ENCODE measurements around the gene GLCE.
"Not testable (repeated sequence)": the region's sequence is repeated elsewhere in the genome, so short reads cannot be mapped to it uniquely, and the experiment has no call there.

The GLCE gene

DNA sequence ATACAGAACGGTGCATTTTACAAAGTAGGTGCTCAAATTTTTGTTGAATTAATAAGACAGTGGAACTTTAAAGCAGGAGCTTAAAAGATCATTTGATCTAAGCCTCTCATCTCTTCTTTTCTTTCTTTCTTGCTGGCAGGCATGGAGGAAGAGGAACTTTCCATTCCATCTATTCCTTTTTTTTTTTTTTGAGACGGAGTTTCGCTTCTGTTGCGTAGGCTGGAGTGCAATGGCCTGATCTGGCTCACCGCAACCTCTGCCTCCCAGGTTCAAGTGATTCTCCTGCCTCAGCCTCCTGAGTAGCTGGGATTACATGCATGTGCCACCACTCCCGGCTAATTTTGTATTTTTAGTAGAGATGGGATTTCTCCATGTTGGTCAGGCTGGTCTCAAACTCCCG is 7.9 kb downstream of the GLCE start:
- not testable (repeated sequence) for H3K79me1 ChIP-seq (ENCODE audit: low read depth, low read length); H3K4me3 ChIP-seq (ENCODE audit: low read length in 2 of 2); H3K18ac ChIP-seq (ENCODE audit: low read length); H3K14ac ChIP-seq (ENCODE audit: low read length); H2BK5ac ChIP-seq (ENCODE audit: low read length); H3K4me1 ChIP-seq (ENCODE audit: control insufficient read depth in 2 of 2, insufficient read depth in 1 of 2, low read depth in 1 of 2, low read length in 2 of 2); H3K27ac ChIP-seq (replicated peaks; ENCODE audit: low read length); H2BK15ac ChIP-seq (ENCODE audit: low read length); H2BK12ac ChIP-seq (ENCODE audit: low read length); H4K8ac ChIP-seq (ENCODE audit: low read depth, low read length); H3K9me3 ChIP-seq (replicated peaks in 1 of 2; ENCODE audit: control insufficient read depth in 2 of 2, insufficient read depth in 1 of 2, low read depth in 1 of 2, low read length in 2 of 2); H2AFZ ChIP-seq (ENCODE audit: low read length); H3K27me3 ChIP-seq (ENCODE audit: control insufficient read depth in 3 of 3, insufficient read depth in 3 of 3, low read depth in 1 of 3, low read length in 3 of 3); H2BK120ac ChIP-seq (ENCODE audit: low read depth, low read length); DNase-seq (ENCODE audit: low spot score); H2AK5ac ChIP-seq (ENCODE audit: low read depth, low read length); H3K4me2 ChIP-seq (ENCODE audit: insufficient read depth, low read length, poor library complexity, severe bottlenecking); H3K36me3 ChIP-seq (replicated peaks in 1 of 2; ENCODE audit: control insufficient read depth in 2 of 2, insufficient read depth in 2 of 2, low read length in 2 of 2); H3K9ac ChIP-seq (ENCODE audit: low read depth, low read length, poor library complexity); H3K23ac ChIP-seq (ENCODE audit: low read depth, low read length, poor library complexity); H4K91ac ChIP-seq (ENCODE audit: low read depth, low read length, poor library complexity); H3K4ac ChIP-seq (ENCODE audit: low read length)
- no CpG with 5 or more reads among the region's 7 CpGs for WGBS, 2 donors (ENCODE audit: extremely low coverage in 2 of 2, insufficient read length in 2 of 2, insufficient replicate concordance in 1 of 2)

DNA sequence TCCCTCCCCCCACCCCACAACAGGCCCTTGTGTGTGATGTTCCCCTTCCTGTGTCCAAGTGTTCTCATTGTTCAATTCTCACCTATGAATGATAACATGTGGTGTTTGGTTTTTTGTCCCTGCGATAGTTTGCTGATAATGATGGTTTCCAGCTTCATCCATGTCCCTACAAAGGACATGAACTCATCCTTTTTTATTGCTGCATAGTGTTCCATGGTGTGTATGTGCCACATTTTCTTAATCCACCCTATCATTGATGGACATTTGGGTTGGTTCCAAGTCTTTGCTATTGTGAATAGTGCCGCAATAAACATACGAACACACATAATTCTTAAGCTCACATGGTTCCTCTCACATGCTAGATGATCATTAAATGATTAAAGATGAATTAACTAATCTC is 9.1 kb downstream of the GLCE start:
- not testable (repeated sequence) for H3K9ac ChIP-seq (ENCODE audit: low read depth, low read length, poor library complexity); H3K18ac ChIP-seq (ENCODE audit: low read length); H3K4me3 ChIP-seq (ENCODE audit: low read length in 2 of 2); H4K91ac ChIP-seq (ENCODE audit: low read depth, low read length, poor library complexity); H2AK5ac ChIP-seq (ENCODE audit: low read depth, low read length); H2BK120ac ChIP-seq (ENCODE audit: low read depth, low read length); H3K23ac ChIP-seq (ENCODE audit: low read depth, low read length, poor library complexity); H3K4ac ChIP-seq (ENCODE audit: low read length); H3K4me1 ChIP-seq (ENCODE audit: control insufficient read depth in 2 of 2, insufficient read depth in 1 of 2, low read depth in 1 of 2, low read length in 2 of 2); DNase-seq (ENCODE audit: low spot score); H2AFZ ChIP-seq (ENCODE audit: low read length); H2BK15ac ChIP-seq (ENCODE audit: low read length); H2BK5ac ChIP-seq (ENCODE audit: low read length); H3K14ac ChIP-seq (ENCODE audit: low read length); H2BK12ac ChIP-seq (ENCODE audit: low read length); H3K4me2 ChIP-seq (ENCODE audit: insufficient read depth, low read length, poor library complexity, severe bottlenecking); H3K9me3 ChIP-seq (replicated peaks in 1 of 2; ENCODE audit: control insufficient read depth in 2 of 2, insufficient read depth in 1 of 2, low read depth in 1 of 2, low read length in 2 of 2); H3K27me3 ChIP-seq (ENCODE audit: control insufficient read depth in 3 of 3, insufficient read depth in 3 of 3, low read depth in 1 of 3, low read length in 3 of 3); H3K79me1 ChIP-seq (ENCODE audit: low read depth, low read length); H4K8ac ChIP-seq (ENCODE audit: low read depth, low read length); H3K36me3 ChIP-seq (replicated peaks in 1 of 2; ENCODE audit: control insufficient read depth in 2 of 2, insufficient read depth in 2 of 2, low read length in 2 of 2); H3K27ac ChIP-seq (replicated peaks; ENCODE audit: low read length)
- no CpG with 5 or more reads among the region's 3 CpGs for WGBS, 2 donors (ENCODE audit: extremely low coverage in 2 of 2, insufficient read length in 2 of 2, insufficient replicate concordance in 1 of 2)

- H2BK5ac ChIP-seq (ENCODE audit: low read length) = no peak overlapping the region
- H2BK12ac ChIP-seq (ENCODE audit: low read length) = no peak overlapping the region
- no peak overlapping the region for H3K18ac ChIP-seq (ENCODE audit: low read length)
- H3K36me3 ChIP-seq (replicated peaks in 1 of 2; ENCODE audit: control insufficient read depth in 2 of 2, insufficient read depth in 2 of 2, low read length in 2 of 2) = no peaks in the 10 kb centered on the region
- H3K27ac ChIP-seq (replicated peaks; ENCODE audit: low read length) = no peak overlapping the region
- no peaks in the 10 kb centered on the region for H3K9me3 ChIP-seq (replicated peaks in 1 of 2; ENCODE audit: control insufficient read depth in 2 of 2, insufficient read depth in 1 of 2, low read depth in 1 of 2, low read length in 2 of 2)
- H3K27me3 ChIP-seq (ENCODE audit: control insufficient read depth in 3 of 3, insufficient read depth in 3 of 3, low read depth in 1 of 3, low read length in 3 of 3) = no peaks in the 10 kb centered on the region
- H3K9ac ChIP-seq (ENCODE audit: low read depth, low read length, poor library complexity) = no peak overlapping the region
- H3K4me2 ChIP-seq (ENCODE audit: insufficient read depth, low read length, poor library complexity, severe bottlenecking) = no peak overlapping the region
- H2AFZ ChIP-seq (ENCODE audit: low read length) = no peak overlapping the region
- no peak overlapping the region for H3K14ac ChIP-seq (ENCODE audit: low read length)
- no peak overlapping the region for H4K8ac ChIP-seq (ENCODE audit: low read depth, low read length)
- no peaks in the 10 kb centered on the region for H3K79me1 ChIP-seq (ENCODE audit: low read depth, low read length)
- H3K4me1 ChIP-seq (ENCODE audit: control insufficient read depth in 2 of 2, insufficient read depth in 1 of 2, low read depth in 1 of 2, low read length in 2 of 2) = no peaks in the 10 kb centered on the region
- no peak overlapping the region for H2BK15ac ChIP-seq (ENCODE audit: low read length)
- no CpG with 5 or more reads among the region's 3 CpGs for WGBS, 2 donors (ENCODE audit: extremely low coverage in 2 of 2, insufficient read length in 2 of 2, insufficient replicate concordance in 1 of 2)
- no peak for DNase-seq (ENCODE audit: low spot score)
- H4K91ac ChIP-seq (ENCODE audit: low read depth, low read length, poor library complexity) = no peak overlapping the region
- H2AK5ac ChIP-seq (ENCODE audit: low read depth, low read length) = no peak overlapping the region
- H3K4me3 ChIP-seq (ENCODE audit: low read length in 2 of 2) = no peak overlapping the region
- no peak overlapping the region for H2BK120ac ChIP-seq (ENCODE audit: low read depth, low read length)
- no peak overlapping the region for H3K23ac ChIP-seq (ENCODE audit: low read depth, low read length, poor library complexity)
- no peak overlapping the region for H3K4ac ChIP-seq (ENCODE audit: low read length)
These were observed 10.2 kb downstream of the GLCE start for GRCh38 chr15:69170597-69170996.

DNA sequence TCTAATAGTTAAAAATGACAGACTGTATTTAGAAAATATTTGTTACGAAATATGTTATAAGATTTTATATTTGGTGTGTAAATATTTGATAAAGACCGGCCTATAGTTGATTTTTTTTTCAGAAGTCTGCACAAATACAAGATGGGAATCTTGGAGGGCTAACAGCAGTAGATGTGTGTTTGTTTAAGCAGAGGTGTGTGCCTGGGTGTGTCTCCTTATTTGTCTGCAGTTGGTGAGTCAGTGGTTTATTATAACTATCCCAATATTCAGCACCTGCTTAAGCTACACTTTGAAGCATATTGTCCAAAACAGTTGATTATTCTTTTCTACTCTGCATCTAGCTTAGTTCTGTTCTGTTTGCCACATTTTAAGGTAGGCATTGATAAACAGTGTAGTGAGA is 12.4 kb downstream of the GLCE start:
- Histone ChIP-seq H3K4me1 (ENCODE audit: control insufficient read depth in 2 of 2, insufficient read depth in 1 of 2, low read depth in 1 of 2, low read length in 2 of 2) (no peaks in the 10 kb centered on the region), H3K4me2 (ENCODE audit: insufficient read depth, low read length, poor library complexity, severe bottlenecking) (no peak overlapping the region), H2AK5ac (ENCODE audit: low read depth, low read length) (no peak overlapping the region), H4K8ac (ENCODE audit: low read depth, low read length) (no peak overlapping the region), H3K4me3 (ENCODE audit: low read length in 2 of 2) (no peak overlapping the region), H3K14ac (ENCODE audit: low read length) (no peak overlapping the region), H3K9me3 (replicated peaks in 1 of 2; ENCODE audit: control insufficient read depth in 2 of 2, insufficient read depth in 1 of 2, low read depth in 1 of 2, low read length in 2 of 2) (no peaks in the 10 kb centered on the region), H2BK5ac (ENCODE audit: low read length) (no peak overlapping the region), H3K18ac (ENCODE audit: low read length) (no peak overlapping the region), H3K23ac (ENCODE audit: low read depth, low read length, poor library complexity) (no peak overlapping the region), H2BK15ac (ENCODE audit: low read length) (no peak overlapping the region), H3K4ac (ENCODE audit: low read length) (no peak overlapping the region), H3K79me1 (ENCODE audit: low read depth, low read length) (no peaks in the 10 kb centered on the region), H2AFZ (ENCODE audit: low read length) (no peak overlapping the region), H3K27me3 (ENCODE audit: control insufficient read depth in 3 of 3, insufficient read depth in 3 of 3, low read depth in 1 of 3, low read length in 3 of 3) (no peaks in the 10 kb centered on the region), H3K36me3 (replicated peaks in 1 of 2; ENCODE audit: control insufficient read depth in 2 of 2, insufficient read depth in 2 of 2, low read length in 2 of 2) (no peaks in the 10 kb centered on the region), H2BK120ac (ENCODE audit: low read depth, low read length) (no peak overlapping the region), H2BK12ac (ENCODE audit: low read length) (no peak overlapping the region), H4K91ac (ENCODE audit: low read depth, low read length, poor library complexity) (no peak overlapping the region), H3K9ac (ENCODE audit: low read depth, low read length, poor library complexity) (no peak overlapping the region), H3K27ac (replicated peaks; ENCODE audit: low read length) (no peak overlapping the region)
- no peak for DNase-seq (ENCODE audit: low spot score)
- WGBS, 2 donors (ENCODE audit: extremely low coverage in 2 of 2, insufficient read length in 2 of 2, insufficient replicate concordance in 1 of 2) = 100% methylated on average over 1 to 2 of the region's 2 CpGs

Measured in neuronal stem cell (in vitro differentiated cells).